ENCODE measurements around the gene HKDC1. TPM values are rescaled to one million over a fixed set of nuclear protein-coding genes. Genes with fewer than 3 reads are reported as not detected.

HKDC1 gene
- total and polyA plus RNA-seq, 10 of the 15 experiments (the other 5 are each of a cell fraction or from before 2014, with no cell fraction given): 0.04 to 0.34 (median 0.13) TPM; not detected in 5

DNA sequence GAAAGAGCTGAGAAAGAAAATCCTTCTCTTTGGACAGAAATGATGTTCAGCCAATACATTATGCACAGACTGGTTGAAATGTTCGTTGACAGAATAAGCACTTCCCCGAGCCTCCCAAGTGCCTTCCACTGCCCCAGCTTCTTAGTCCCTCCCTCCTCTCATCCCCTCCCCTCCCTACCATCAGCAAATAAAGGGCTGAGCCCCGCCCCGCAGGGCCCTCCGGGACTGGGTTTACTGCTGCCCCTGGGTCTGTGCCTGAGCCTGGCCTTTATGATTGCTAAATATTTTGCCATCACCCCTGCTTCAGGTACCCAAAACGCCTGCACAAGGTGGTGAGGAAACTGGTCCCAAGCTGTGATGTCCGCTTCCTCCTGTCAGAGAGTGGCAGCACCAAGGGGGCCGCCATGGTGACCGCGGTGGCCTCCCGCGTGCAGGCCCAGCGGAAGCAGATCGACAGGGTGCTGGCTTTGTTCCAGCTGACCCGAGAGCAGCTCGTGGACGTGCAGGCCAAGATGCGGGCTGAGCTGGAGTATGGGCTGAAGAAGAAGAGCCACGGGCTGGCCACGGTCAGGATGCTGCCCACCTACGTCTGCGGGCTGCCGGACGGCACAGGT, 28.1 kb downstream of the HKDC1 start:
- H3K79me2 ChIP-seq (ENCODE audit: control insufficient read depth, insufficient read depth, low read length): no peaks in the 10 kb centered on the region
- no TSS peak for BruUV-seq (replicated peaks)
- H2AFZ ChIP-seq (ENCODE audit: control insufficient read depth, low read depth, low read length): no peak overlapping the region
- ChIA-PET POLR2A (no interaction called here), RAD21 (ENCODE audit: unreplicated experiment) (no interaction called here), SMC1A (ENCODE audit: uncharacterized antibody, unreplicated experiment) (interaction anchor here (1.5 kb wide), 1 partner anchor 30 kb away, joined by 4 read pairs; the partner anchor contains the start of gene HK1), CTCF (no interaction called here)
- DNase-seq (ENCODE audit: low read depth, low spot score): no peak
- in situ Hi-C loops (cut with MboI) (no loop called here), intact Hi-C loops (cut with micrococcal nuclease; ENCODE audit: unreplicated experiment) (no loop called here)
- H4K20me1 ChIP-seq (ENCODE audit: control insufficient read depth, insufficient read depth): no peaks in the 10 kb centered on the region
- 65% methylated on average over 24 of the region's 24 CpGs for WGBS (ENCODE audit: insufficient coverage, insufficient replicate concordance, low lambda C conversion rate, missing lambda C conversion rate)
- TF ChIP-seq NR2F1 (conservative IDR thresholded peaks at IDR 0.05): no peak
- TF ChIP-seq PRDM15 (CRISPR knock-in tag; IDR thresholded peaks at IDR 0.05): no peak
- TF ChIP-seq RAD51 (IDR thresholded peaks at IDR 0.05): no peak
- no peak for TF ChIP-seq USF2 (IDR thresholded peaks at IDR 0.05; ENCODE audit: borderline replicate concordance, low read depth, low read length)
- TF ChIP-seq NBN (IDR thresholded peaks at IDR 0.05): no peak
- no peak for TF ChIP-seq ZNF24 (IDR thresholded peaks at IDR 0.05)
- TF ChIP-seq BCL11A (IDR thresholded peaks at IDR 0.05; ENCODE audit: low read depth, low read length): no peak
- no peak for TF ChIP-seq MEF2A (IDR thresholded peaks at IDR 0.05; ENCODE audit: insufficient read depth, low read depth, low read length)
- no peak for TF ChIP-seq YY1 (IDR thresholded peaks at IDR 0.05; ENCODE audit: low read depth, low read length)
- TF ChIP-seq RB1 (IDR thresholded peaks at IDR 0.05; ENCODE audit: borderline replicate concordance): no peak
- TF ChIP-seq BHLHE40 (IDR thresholded peaks at IDR 0.05; ENCODE audit: borderline replicate concordance in 1 of 2, low read depth in 2 of 2, low read length in 1 of 2): no peak
- TF ChIP-seq ZSCAN29 (IDR thresholded peaks at IDR 0.05): no peak
- no peak for TF ChIP-seq SRF (IDR thresholded peaks at IDR 0.05; ENCODE audit: low read depth in 2 of 2, low read length in 2 of 2)
- TF ChIP-seq EGR1 (IDR thresholded peaks at IDR 0.05; ENCODE audit: borderline replicate concordance in 1 of 2, low read depth in 2 of 2, low read length in 2 of 2): no peak
- H3K4me2 ChIP-seq (ENCODE audit: control insufficient read depth, insufficient read depth): no peak overlapping the region
- H3K27me3 ChIP-seq (replicated peaks in 1 of 2; ENCODE audit: control insufficient read depth in 2 of 2, insufficient read depth in 2 of 2, low read length in 1 of 2): no peaks in the 10 kb centered on the region
- H3K4me3 ChIP-seq: no peak overlapping the region
- H3K9me3 ChIP-seq (replicated peaks; ENCODE audit: control insufficient read depth, insufficient read depth, low read length): no peaks in the 10 kb centered on the region; the same call in 2 of the 3 replicates
- no peaks in the 10 kb centered on the region for H3K36me3 ChIP-seq (ENCODE audit: control insufficient read depth in 2 of 2, insufficient read depth in 2 of 2, low read length in 1 of 2)
- no peaks in the 10 kb centered on the region for H3K4me1 ChIP-seq (ENCODE audit: control insufficient read depth, insufficient read depth, low read length)
- no peak overlapping the region for H3K9ac ChIP-seq (ENCODE audit: control insufficient read depth, insufficient read depth, low read length)
- no peak for ATAC-seq
- no peak for FAIRE-seq
- H3K27ac ChIP-seq (ENCODE audit: control insufficient read depth, insufficient read depth): no peak overlapping the region

All from GM12878 (cell line).